GM21717 (cell line): ENCODE data around the gene SHH.

Experiments
- ATAC-seq: cut with Tn5 transposase; IDR thresholded peaks from one replicate; pipeline ENCODE4 v1.9.1; 2021; ENCODE audit warnings: mild to moderate bottlenecking, moderate library complexity; ENCODE audit not compliant: unreplicated experiment

The SHH gene

GRCh38 chr7:155811895-155812761, at the start of gene SHH:
Gene SHH (minus strand): TSS chr7:155812463. CDS start chr7:155812122, 341 bp downstream.
- no peak for ATAC-seq

GRCh38 chr7:155861480-155861868, 49.2 kb upstream of the SHH start:
- ATAC-seq = no peak

- no peak for ATAC-seq
Observed at GRCh38 chr7:155860840-155861479, 48.7 kb upstream of the SHH start.

GRCh38 chr7:155860461-155860839, 48.2 kb upstream of the SHH start:
- ATAC-seq = no peak

- no peak for ATAC-seq
Observed at GRCh38 chr7:155858521-155859061, 46.3 kb upstream of the SHH start.

- no peak for ATAC-seq
Observed at GRCh38 chr7:155857141-155857540, 44.9 kb upstream of the SHH start.

GRCh38 chr7:155856656-155857055, 44.4 kb upstream of the SHH start:
- ATAC-seq = no peak

- no peak for ATAC-seq
Observed at GRCh38 chr7:155852426-155853301, 40.4 kb upstream of the SHH start.

GRCh38 chr7:155851892-155852291, 39.6 kb upstream of the SHH start:
- no peak for ATAC-seq

- ATAC-seq = no peak
Observed at GRCh38 chr7:155850766-155851678, 38.8 kb upstream of the SHH start.

- ATAC-seq = no peak
Observed at GRCh38 chr7:155850001-155850436, 37.8 kb upstream of the SHH start.

GRCh38 chr7:155848691-155849669, 36.7 kb upstream of the SHH start:
- no peak for ATAC-seq

GRCh38 chr7:155847821-155848435, 35.7 kb upstream of the SHH start:
- no peak for ATAC-seq

GRCh38 chr7:155846936-155847335, 34.7 kb upstream of the SHH start:
- no peak for ATAC-seq

- ATAC-seq = no peak
Observed at GRCh38 chr7:155846156-155846555, 33.9 kb upstream of the SHH start.

GRCh38 chr7:155845226-155845625, 33.0 kb upstream of the SHH start:
- ATAC-seq = no peak

- ATAC-seq = no peak
Observed at GRCh38 chr7:155844526-155844925, 32.3 kb upstream of the SHH start.

- ATAC-seq = no peak
Observed at GRCh38 chr7:155844019-155844453, 31.8 kb upstream of the SHH start.
